RWPE1 (cell line): ENCODE data around the gene GSG1L.

ENCODE experiments used
- CTCF ChIA-PET: fragments of 350-600 bp; sonication (Branson Sonifier 250); formaldehyde crosslinking; extraction: SDS; loops from one replicate; lab custom pipeline; 2021; lab: Yijun Ruan, JAX
- POLR2A ChIA-PET: fragments of 400-600 bp; formaldehyde crosslinking; extraction: SDS; loops from one replicate; lab custom pipeline; 2020; ENCODE audit warnings: antibody characterized with exemption; ENCODE audit not compliant: low non-redundant PET; lab: Yijun Ruan, JAX
- DNase-seq: peaks from one replicate; pipeline ENCODE4 v3.0.0; 2012; ENCODE audit warnings: low spot score
- H3K27ac ChIP-seq: fragments of 450-650 bp; 2 replicates; pipeline ENCODE4 v1.5.1; 2017
- CTCF ChIP-seq: fragments of 450-650 bp; conservative IDR thresholded peaks from 2 replicates; pipeline ENCODE4 v1.5.1; 2017; ENCODE audit warnings: low read depth, mild to moderate bottlenecking

The GSG1L gene

GRCh38 chr16:27756206-27756970 is 307.1 kb downstream of the GSG1L start:
- CTCF ChIA-PET, result interaction anchor here (0.5 kb wide), 1 partner anchor 219 kb away, joined by 4 read pairs; no protein-coding TSS in a partner anchor

GRCh38 chr16:27754788-27755690 is 308.5 kb downstream of the GSG1L start:
- ChIA-PET POLR2A (no interaction called here), CTCF (no interaction called here)
- no peak for TF ChIP-seq CTCF
- H3K27ac ChIP-seq, result no peak overlapping the region
- DNase-seq, result no peak

More at GRCh38 chr16:27756206-27756970, 307.1 kb downstream of the GSG1L start:
- no peak overlapping the region for H3K27ac ChIP-seq
- POLR2A ChIA-PET, result no interaction called here
- TF ChIP-seq CTCF, result no peak
- no peak for DNase-seq

GRCh38 chr16:27753563-27753962 is 310.0 kb downstream of the GSG1L start:
- no peak overlapping the region for H3K27ac ChIP-seq
- no peak for TF ChIP-seq CTCF
- CTCF ChIA-PET, result no interaction called here
- POLR2A ChIA-PET, result no interaction called here
- DNase-seq, result no peak

- DNase-seq, result no peak
- ChIA-PET POLR2A (no interaction called here), CTCF (no interaction called here)
- H3K27ac ChIP-seq, result no peak overlapping the region
- TF ChIP-seq CTCF, result no peak
Observed at GRCh38 chr16:27752241-27752640, 311.3 kb downstream of the GSG1L start.

- POLR2A ChIA-PET, result no interaction called here
- no peak for DNase-seq
- CTCF ChIA-PET, result interaction anchor here (0.8 kb wide), 1 partner anchor 207 kb away, joined by 4 read pairs; no protein-coding TSS in a partner anchor
- no peak overlapping the region for H3K27ac ChIP-seq
- TF ChIP-seq CTCF, result no peak
Observed at GRCh38 chr16:27751676-27752075, 311.8 kb downstream of the GSG1L start.

- ChIA-PET POLR2A (no interaction called here), CTCF (interaction anchor here (0.8 kb wide), 1 partner anchor 207 kb away, joined by 4 read pairs; no protein-coding TSS in a partner anchor)
- TF ChIP-seq CTCF, result no peak
- DNase-seq, result no peak
- H3K27ac ChIP-seq, result no peak overlapping the region
Observed at GRCh38 chr16:27751233-27751632, 312.3 kb downstream of the GSG1L start.
